Measurements from ENCODE around the gene IL2RA. TPM values are rescaled to one million over a fixed set of nuclear protein-coding genes. Genes with fewer than 3 reads are reported as not detected.

The IL2RA gene
- total and polyA plus RNA-seq, 2 donors (not counting 1 experiment from before 2014, with no cell fraction given), result 7.2 to 56.7 TPM

- peak overlapping the region; percentile 95 for H3K4me2 ChIP-seq (replicated peaks; ENCODE audit: low read depth, low read length, poor library complexity, severe bottlenecking)
- DNase-seq, result peak; percentile 85
- H3K27ac ChIP-seq (ENCODE audit: low read length in 2 of 2), result peak overlapping the region; percentile 55 to 75
- peak overlapping the region; percentile 17 to 96 (median 93) for H3K4me3 ChIP-seq (ENCODE audit: control extremely low read depth in 1 of 5, extremely low read depth in 1 of 5, insufficient read depth in 1 of 5, low read depth in 2 of 5, low read length in 4 of 5)
- Mint-ChIP-seq H3K4me1 (peaks cover 43% of the 10 kb centered on the region), H3K27ac (peak overlapping the region; percentile 95), H3K9me3 (ENCODE audit: insufficient read depth) (no peaks in the 10 kb centered on the region), H3K4me3 (peak overlapping the region; percentile 90), H3K27me3 (no peaks in the 10 kb centered on the region)
- H4K20me1 ChIP-seq (ENCODE audit: control insufficient read depth, insufficient read depth, low read length, poor library complexity, severe bottlenecking), result no peaks in the 10 kb centered on the region
- H3K9me3 ChIP-seq (ENCODE audit: control extremely low read depth in 1 of 3, control insufficient read depth in 2 of 3, insufficient read depth in 1 of 3, low read length in 2 of 3), result no peaks in the 10 kb centered on the region
- H3K4me1 ChIP-seq (ENCODE audit: control insufficient read depth in 2 of 2, insufficient read depth in 2 of 2, low read length in 2 of 2), result peaks cover 16 to 40% of the 10 kb centered on the region in 2 donors
- intact Hi-C loops (cut with micrococcal nuclease), result loop anchor here (2.0 to 10.0 kb wide), 5 partner anchors 39 to 1499 kb away; partner anchors contain the start of genes GDI2 and TASOR2
- no peaks in the 10 kb centered on the region for H3K36me3 ChIP-seq (replicated peaks in 1 of 2; ENCODE audit: control extremely low read depth in 1 of 2, control insufficient read depth in 1 of 2, extremely low read depth in 1 of 2, insufficient read depth in 2 of 2, low read length in 1 of 2)
- ChIA-PET CTCF (interaction anchor here (0.6 to 3.0 kb wide), 5 partner anchors 21 to 111 kb away, joined by 3 to 16 read pairs (median 4); no protein-coding TSS in a partner anchor), POLR2A (interaction anchor here (0.5 to 1.4 kb wide), 7 partner anchors 21 to 171 kb away, joined by 3 to 9 read pairs (median 5); partner anchors contain the start of genes ANKRD16 and FBH1)
- ATAC-seq (ENCODE audit: low read depth), result peak; percentile 43
- H3K79me2 ChIP-seq (ENCODE audit: control insufficient read depth, insufficient read depth, low read length), result peaks cover 32% of the 10 kb centered on the region
- H2AFZ ChIP-seq (ENCODE audit: insufficient read depth, low read depth, low read length, poor library complexity, severe bottlenecking), result peak overlapping the region; percentile 96
- H3K27me3 ChIP-seq (replicated peaks in 1 of 4; ENCODE audit: control extremely low read depth in 1 of 4, control insufficient read depth in 3 of 4, insufficient read depth in 4 of 4, low read length in 3 of 4), result no peaks in the 10 kb centered on the region
- 52% methylated on average over 18 of the region's 20 CpGs for WGBS (ENCODE audit: insufficient coverage)
- peak overlapping the region; percentile 94 for H3K9ac ChIP-seq (ENCODE audit: low read length)
- no peak for TF ChIP-seq EZH2 (IDR thresholded peaks at IDR 0.05; ENCODE audit: borderline replicate concordance, insufficient read depth, low read depth, low read length, poor library complexity, severe bottlenecking)
Measured at GRCh38 chr10:5975641-5976473, 86.3 kb downstream of the IL2RA start.

DNA sequence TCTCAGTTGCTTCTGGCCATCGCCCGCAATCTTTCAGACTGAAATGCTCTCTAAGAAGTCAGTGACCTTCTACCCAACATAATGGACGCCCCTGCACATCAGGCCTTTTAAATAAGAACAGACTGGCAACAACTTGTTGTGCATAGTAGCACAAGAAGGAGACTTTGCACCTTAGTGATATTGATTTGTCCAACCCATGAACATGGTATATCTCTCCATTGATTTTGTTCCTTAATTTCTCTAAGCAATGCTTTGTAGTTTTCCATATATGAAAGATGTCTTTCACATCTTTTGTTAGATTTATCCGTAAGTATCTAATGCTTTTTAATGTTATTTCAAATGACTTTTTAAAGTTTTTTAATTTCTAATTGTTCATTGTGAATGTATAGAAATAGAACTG, 89.1 kb downstream of the IL2RA start:
- CTCF ChIA-PET, result no interaction called here

More for the DNA sequence above, 89.1 kb downstream of the IL2RA start:
- H3K27ac ChIP-seq (ENCODE audit: low read length in 2 of 2), result no peak overlapping the region
- intact Hi-C loops (cut with micrococcal nuclease), result loop anchor here (10.0 kb wide), 1 partner anchor 1502 kb away; no protein-coding TSS in a partner anchor
- H3K4me3 ChIP-seq (ENCODE audit: control extremely low read depth in 1 of 5, extremely low read depth in 1 of 5, insufficient read depth in 1 of 5, low read depth in 2 of 5, low read length in 4 of 5), result no peak overlapping the region
- Mint-ChIP-seq H3K9me3 (ENCODE audit: insufficient read depth) (no peaks in the 10 kb centered on the region), H3K4me3 (no peak overlapping the region), H3K27ac (no peak overlapping the region), H3K27me3 (no peaks in the 10 kb centered on the region), H3K4me1 (peaks cover 44% of the 10 kb centered on the region)
- TF ChIP-seq CTCF (IDR thresholded peaks at IDR 0.05), result no peak
- no peak for TF ChIP-seq EZH2 (IDR thresholded peaks at IDR 0.05; ENCODE audit: borderline replicate concordance, insufficient read depth, low read depth, low read length, poor library complexity, severe bottlenecking)
- no peaks in the 10 kb centered on the region for H3K36me3 ChIP-seq (replicated peaks in 1 of 2; ENCODE audit: control extremely low read depth in 1 of 2, control insufficient read depth in 1 of 2, extremely low read depth in 1 of 2, insufficient read depth in 2 of 2, low read length in 1 of 2)
- H3K4me2 ChIP-seq (replicated peaks; ENCODE audit: low read depth, low read length, poor library complexity, severe bottlenecking), result no peak overlapping the region
- no peaks in the 10 kb centered on the region for H3K9me3 ChIP-seq (ENCODE audit: control extremely low read depth in 1 of 3, control insufficient read depth in 2 of 3, insufficient read depth in 1 of 3, low read length in 2 of 3)
- no peak for ATAC-seq (ENCODE audit: low read depth)
- H3K9ac ChIP-seq (ENCODE audit: low read length), result no peak overlapping the region
- peaks cover 54% of the 10 kb centered on the region for H3K79me2 ChIP-seq (ENCODE audit: control insufficient read depth, insufficient read depth, low read length)
- H4K20me1 ChIP-seq (ENCODE audit: control insufficient read depth, insufficient read depth, low read length, poor library complexity, severe bottlenecking), result no peaks in the 10 kb centered on the region
- DNase-seq, result no peak
- peaks cover 13 to 37% of the 10 kb centered on the region in 2 donors for H3K4me1 ChIP-seq (ENCODE audit: control insufficient read depth in 2 of 2, insufficient read depth in 2 of 2, low read length in 2 of 2)
- 54% methylated on average over 3 of the region's 4 CpGs for WGBS (ENCODE audit: insufficient coverage)
- POLR2A ChIA-PET, result no interaction called here
- H3K27me3 ChIP-seq (replicated peaks in 1 of 4; ENCODE audit: control extremely low read depth in 1 of 4, control insufficient read depth in 3 of 4, insufficient read depth in 4 of 4, low read length in 3 of 4), result no peaks in the 10 kb centered on the region
- no peak overlapping the region for H2AFZ ChIP-seq (ENCODE audit: insufficient read depth, low read depth, low read length, poor library complexity, severe bottlenecking)
